MCF 10A (cell line): ENCODE data around the gene TIGD1. TPM values are rescaled to one million over a fixed set of nuclear protein-coding genes. Genes with fewer than 3 reads are reported as not detected.

ENCODE experiments used
- BruUV-seq: library from RNA; stranded (reverse); fragments of 400-500 nt; replicated peaks from 2 replicates; lab custom pipeline; 2021; lab: Mats Ljungman, UMichigan
- CTCF ChIA-PET: fragments of 300-600 bp; sonication (Branson Sonifier 250); formaldehyde crosslinking; extraction: SDS; loops from one replicate; lab custom pipeline; 2021; ENCODE audit warnings: antibody characterized with exemption, inconsistent platforms; lab: Yijun Ruan, JAX
- POLR2A ChIA-PET: fragments of 300-600, 350-650 bp; sonication (Branson Sonifier 250); formaldehyde crosslinking; extraction: SDS; loops from one replicate; lab custom pipeline; 2020; ENCODE audit warnings: antibody characterized with exemption, inconsistent platforms; lab: Yijun Ruan, JAX
- DNase-seq: peaks from one replicate; pipeline ENCODE4 v3.0.0-alpha.2; 2018; ENCODE audit not compliant: unreplicated experiment
- H3K27ac Mint-ChIP-seq: one replicate; pipeline ENCODE4 v1.8.0; 2022; ENCODE audit warnings: mild to moderate bottlenecking, low read depth, mixed read lengths; ENCODE audit not compliant: unreplicated experiment
- H3K27me3 Mint-ChIP-seq: one replicate; pipeline ENCODE4 v1.8.0; 2022; ENCODE audit warnings: mixed read lengths; ENCODE audit not compliant: insufficient read depth, unreplicated experiment
- H3K36me3 Mint-ChIP-seq: one replicate; pipeline ENCODE4 v1.8.0; 2022; ENCODE audit warnings: mild to moderate bottlenecking, moderate library complexity, mixed read lengths; ENCODE audit not compliant: insufficient read depth, unreplicated experiment
- H3K4me1 Mint-ChIP-seq: one replicate; pipeline ENCODE4 v1.8.0; 2022; ENCODE audit warnings: mixed read lengths; ENCODE audit not compliant: insufficient read depth, unreplicated experiment
- H3K4me3 Mint-ChIP-seq: one replicate; pipeline ENCODE4 v1.8.0; 2022; ENCODE audit warnings: mild to moderate bottlenecking, moderate library complexity, mixed read lengths; ENCODE audit not compliant: unreplicated experiment
- H3K9me3 Mint-ChIP-seq: one replicate; pipeline ENCODE4 v1.8.0; 2022; ENCODE audit warnings: mixed read lengths; ENCODE audit not compliant: unreplicated experiment
- CTCF ChIP-seq: fragments of 200-600 bp; IDR thresholded peaks from one replicate; pipeline ENCODE4 v1.8.0; 2022; ENCODE audit warnings: antibody characterized with exemption, mild to moderate bottlenecking; ENCODE audit not compliant: unreplicated experiment
- intact Hi-C: fragments of 100-400 bp; cut with micrococcal nuclease; formaldehyde crosslinking; loops from 2 replicates; pipeline ENCODE4 v1.14.1; 2022
- total RNA-seq: library from RNA; stranded (reverse); gene quantifications from 2 replicates; pipeline ENCODE4 v1.2.3, GENCODE V29; 2022

Gene TIGD1
- total RNA-seq, 1 experiment from 2014 or later, result 5.2 TPM

- BruUV-seq, result no TSS peak
- Mint-ChIP-seq H3K4me1 (no peaks in the 10 kb centered on the region), H3K4me3 (no peak overlapping the region), H3K27ac (no peak overlapping the region), H3K9me3 (no peaks in the 10 kb centered on the region), H3K27me3 (no peaks in the 10 kb centered on the region), H3K36me3 (peaks cover 13% of the 10 kb centered on the region)
- ChIA-PET POLR2A (interaction anchor here (1.1 kb wide), 1 partner anchor 13 kb away, joined by 4 read pairs; no protein-coding TSS in a partner anchor), CTCF (no interaction called here)
- TF ChIP-seq CTCF, result no peak
- DNase-seq, result no peak
- intact Hi-C loops, result no loop called here
These were observed 31.4 kb upstream of the TIGD1 start for GRCh38 chr2:232581725-232582124.

DNA sequence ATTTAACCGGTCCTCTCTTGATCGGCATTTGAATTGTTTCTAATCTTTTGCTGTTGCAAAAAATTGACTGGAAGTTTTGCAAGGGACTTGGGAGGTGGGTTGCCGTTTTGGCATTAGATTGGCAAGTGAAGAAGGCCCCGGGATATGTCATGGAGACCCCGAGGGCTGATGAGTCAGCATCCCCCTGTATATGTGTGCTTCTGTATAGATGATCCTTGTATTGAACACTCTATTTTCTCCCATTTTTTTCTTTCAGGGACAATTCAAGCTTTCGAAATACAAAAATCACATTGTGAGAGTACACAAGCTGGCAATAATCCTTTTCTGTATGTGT is 30.3 kb upstream of the TIGD1 start:
- no peak for TF ChIP-seq CTCF
- intact Hi-C loops, result no loop called here
- H3K9me3 Mint-ChIP-seq, result no peaks in the 10 kb centered on the region
- no peaks in the 10 kb centered on the region for H3K27me3 Mint-ChIP-seq
- H3K4me3 Mint-ChIP-seq, result no peak overlapping the region
- no TSS peak for BruUV-seq
- no peaks in the 10 kb centered on the region for H3K4me1 Mint-ChIP-seq
- peaks cover 13% of the 10 kb centered on the region for H3K36me3 Mint-ChIP-seq
- CTCF ChIA-PET, result no interaction called here
- H3K27ac Mint-ChIP-seq, result no peak overlapping the region
- POLR2A ChIA-PET, result interaction anchor here (0.9 kb wide), 1 partner anchor 12 kb away, joined by 3 read pairs; no protein-coding TSS in a partner anchor
- no peak for DNase-seq

DNA sequence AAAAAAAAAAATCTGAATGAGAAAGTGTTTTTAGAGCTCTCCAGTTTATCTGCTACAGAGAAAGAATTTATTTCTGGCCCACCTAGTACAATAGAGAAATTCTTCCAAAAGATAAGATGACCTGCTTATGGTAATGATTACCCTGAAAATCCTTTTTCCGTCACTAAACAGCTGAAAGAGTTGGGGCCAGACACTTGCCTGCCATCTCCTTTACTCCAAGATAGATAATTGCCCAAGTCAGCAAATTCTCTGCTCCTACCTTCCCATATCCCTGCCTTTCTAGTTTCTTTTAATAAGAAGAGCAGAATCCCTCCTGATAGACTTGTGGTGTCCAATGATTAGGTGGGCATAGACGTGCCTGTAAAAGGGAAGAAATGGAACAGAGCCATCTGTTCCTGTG is 28.3 kb upstream of the TIGD1 start:
- BruUV-seq, result no TSS peak
- H3K27ac Mint-ChIP-seq, result no peak overlapping the region
- POLR2A ChIA-PET, result interaction anchor here (2.4 kb wide), 1 partner anchor 10 kb away, joined by 12 read pairs; no protein-coding TSS in a partner anchor

GRCh38 chr2:232577841-232578240 is 27.5 kb upstream of the TIGD1 start:
- H3K27ac Mint-ChIP-seq, result no peak overlapping the region
- intact Hi-C loops, result no loop called here
- no peak for TF ChIP-seq CTCF

More for the DNA sequence above, 28.3 kb upstream of the TIGD1 start:
- Mint-ChIP-seq H3K27me3 (no peaks in the 10 kb centered on the region), H3K36me3 (peaks cover 26% of the 10 kb centered on the region), H3K9me3 (no peaks in the 10 kb centered on the region), H3K4me1 (no peaks in the 10 kb centered on the region), H3K4me3 (no peak overlapping the region)
- no peak for TF ChIP-seq CTCF
- DNase-seq, result no peak
- CTCF ChIA-PET, result interaction anchor here (1.2 kb wide), 1 partner anchor 9 kb away, joined by 3 read pairs; no protein-coding TSS in a partner anchor
- intact Hi-C loops, result no loop called here

More at GRCh38 chr2:232577841-232578240, 27.5 kb upstream of the TIGD1 start:
- Mint-ChIP-seq H3K27me3 (no peaks in the 10 kb centered on the region), H3K4me3 (no peak overlapping the region), H3K4me1 (no peaks in the 10 kb centered on the region), H3K36me3 (peaks cover 21% of the 10 kb centered on the region), H3K9me3 (no peaks in the 10 kb centered on the region)
- ChIA-PET POLR2A (interaction anchor here (1.0 to 2.4 kb wide), 4 partner anchors 10 to 15 kb away, joined by 3 to 12 read pairs (median 4); no protein-coding TSS in a partner anchor), CTCF (interaction anchor here (0.6 kb wide), 1 partner anchor 13 kb away, joined by 3 read pairs; no protein-coding TSS in a partner anchor)
- no peak for DNase-seq
- BruUV-seq, result no TSS peak
